Loucy (cell line): Measurements from ENCODE around the gene CELF5.

Source experiments
- H2AFZ ChIP-seq: fragments of 200-600 bp; sonication (generic); 2 replicates; pipeline ENCODE4 v1.6.0; 2016; ENCODE audit warnings: antibody characterized with exemption, mild to moderate bottlenecking, low read length, moderate library complexity
- H3F3A ChIP-seq: fragments of 200-600 bp; 2 replicates; pipeline ENCODE4 v1.6.0; 2016; ENCODE audit warnings: antibody characterized with exemption, low read depth, mild to moderate bottlenecking
- H3K27me3 ChIP-seq: fragments of 200-600 bp; sonication (generic); 2 replicates; pipeline ENCODE4 v1.6.1; 2014; ENCODE audit warnings: low read length, mild to moderate bottlenecking; ENCODE audit not compliant: insufficient read depth, poor library complexity, severe bottlenecking
- H3K36me3 ChIP-seq: fragments of 200-600 bp; sonication (generic); 2 replicates; pipeline ENCODE4 v1.6.1; 2016; ENCODE audit warnings: low read length; ENCODE audit not compliant: insufficient read depth
- H3K4me1 ChIP-seq: fragments of 200-600 bp; sonication (generic); 2 replicates; pipeline ENCODE4 v1.5.1; 2014; ENCODE audit warnings: low read length, mild to moderate bottlenecking; ENCODE audit not compliant: insufficient read depth, poor library complexity, severe bottlenecking
- H3K4me2 ChIP-seq: fragments of 200-600 bp; sonication (generic); 2 replicates; pipeline ENCODE4 v1.6.0; 2014; ENCODE audit warnings: antibody characterized with exemption, low read length, low read depth, mild to moderate bottlenecking; ENCODE audit not compliant: poor library complexity, severe bottlenecking
- H3K4me3 ChIP-seq: fragments of 200-600 bp; sonication (generic); 2 replicates; pipeline ENCODE4 v1.5.1; 2014; ENCODE audit warnings: low read length, mild to moderate bottlenecking, mixed read lengths; ENCODE audit not compliant: poor library complexity, severe bottlenecking
- H3K79me2 ChIP-seq: fragments of 200-600 bp; sonication (generic); 2 replicates; pipeline ENCODE4 v1.6.1; 2014; ENCODE audit warnings: low read length; ENCODE audit not compliant: insufficient read depth
- H3K9ac ChIP-seq: fragments of 200-600 bp; sonication (generic); 2 replicates; pipeline ENCODE4 v1.6.0; 2014; ENCODE audit warnings: mild to moderate bottlenecking, low read depth, low read length, moderate library complexity; ENCODE audit not compliant: poor library complexity, severe bottlenecking
- H3K9me2 ChIP-seq: fragments of 200-600 bp; sonication (generic); replicated peaks from 2 replicates; pipeline ENCODE4 v1.6.1; 2016; ENCODE audit warnings: low read depth, low read length, mixed read lengths
- H3K9me3 ChIP-seq: fragments of 200-600 bp; sonication (generic); 2 replicates; pipeline ENCODE4 v1.6.1; 2014; ENCODE audit warnings: mild to moderate bottlenecking, antibody characterized with exemption, low read length, low read depth; ENCODE audit not compliant: insufficient read depth
- H4K20me1 ChIP-seq: fragments of 200-600 bp; sonication (generic); 2 replicates; pipeline ENCODE4 v1.6.0; 2014; ENCODE audit warnings: antibody characterized with exemption, low read length, mild to moderate bottlenecking; ENCODE audit not compliant: insufficient read depth, poor library complexity, severe bottlenecking
- CTCF ChIP-seq: fragments of 200-600 bp; sonication (generic); conservative IDR thresholded peaks from 2 replicates; pipeline ENCODE4 v1.5.1; 2014; ENCODE audit warnings: mild to moderate bottlenecking, antibody characterized with exemption, low read length
- EZH2phosphoT487 ChIP-seq: fragments of 200-600 bp; IDR thresholded peaks from 2 replicates; pipeline ENCODE4 v1.6.1; 2018; ENCODE audit warnings: antibody characterized with exemption, mild to moderate bottlenecking, moderate library complexity, borderline replicate concordance

CELF5 gene

GRCh38 chr19:3291644-3292043, 67.2 kb downstream of the CELF5 start:
- H4K20me1 ChIP-seq, result no peaks in the 10 kb centered on the region
- no peak overlapping the region for H3K9ac ChIP-seq
- H3K36me3 ChIP-seq, result no peaks in the 10 kb centered on the region
- H3K4me2 ChIP-seq, result no peak overlapping the region
- H3F3A ChIP-seq, result no peaks in the 10 kb centered on the region
- no peaks in the 10 kb centered on the region for H3K27me3 ChIP-seq
- no peaks in the 10 kb centered on the region for H3K79me2 ChIP-seq
- TF ChIP-seq CTCF, result no peak
- no peak for TF ChIP-seq EZH2phosphoT487
- no peak overlapping the region for H2AFZ ChIP-seq
- H3K4me1 ChIP-seq, result no peaks in the 10 kb centered on the region
- no peak overlapping the region for H3K4me3 ChIP-seq
- H3K9me3 ChIP-seq, result no peaks in the 10 kb centered on the region
- H3K9me2 ChIP-seq, result no peaks in the 10 kb centered on the region

- Histone ChIP-seq H3K4me1 (no peaks in the 10 kb centered on the region), H3K9ac (no peak overlapping the region), H3K9me2 (no peaks in the 10 kb centered on the region), H3K36me3 (no peaks in the 10 kb centered on the region), H3K4me2 (no peak overlapping the region), H3K27me3 (no peaks in the 10 kb centered on the region), H3K9me3 (no peaks in the 10 kb centered on the region), H3K4me3 (no peak overlapping the region), H2AFZ (no peak overlapping the region), H3F3A (no peaks in the 10 kb centered on the region), H3K79me2 (no peaks in the 10 kb centered on the region), H4K20me1 (no peaks in the 10 kb centered on the region)
- TF ChIP-seq CTCF (no peak), EZH2phosphoT487 (no peak)
Observed at GRCh38 chr19:3292958-3293529, 68.6 kb downstream of the CELF5 start.

GRCh38 chr19:3293560-3293959, 69.1 kb downstream of the CELF5 start:
- Histone ChIP-seq H3K79me2 (no peaks in the 10 kb centered on the region), H3K36me3 (no peaks in the 10 kb centered on the region), H3K9ac (no peak overlapping the region), H3F3A (no peaks in the 10 kb centered on the region), H3K27me3 (no peaks in the 10 kb centered on the region), H3K4me3 (no peak overlapping the region), H3K4me1 (no peaks in the 10 kb centered on the region), H2AFZ (no peak overlapping the region), H3K9me2 (no peaks in the 10 kb centered on the region), H4K20me1 (no peaks in the 10 kb centered on the region), H3K9me3 (no peaks in the 10 kb centered on the region), H3K4me2 (no peak overlapping the region)
- TF ChIP-seq EZH2phosphoT487 (no peak), CTCF (no peak)
